Stimulated activated CD8-positive, alpha-beta memory T cell treated with anti-CD3 and anti-CD28 coated beads, Interleukin-4, amount 100 ng/mL, for 1 hour (primary cell): ENCODE measurements around the gene ICAM2.

Source experiments
- DNase-seq, 2 donors: peaks; one replicate each; pipeline ENCODE4 v3.0.0-alpha.2; 2020; ENCODE audit warnings: low read depth in 2 of 2, low spot score in 1 of 2

The ICAM2 gene

DNA sequence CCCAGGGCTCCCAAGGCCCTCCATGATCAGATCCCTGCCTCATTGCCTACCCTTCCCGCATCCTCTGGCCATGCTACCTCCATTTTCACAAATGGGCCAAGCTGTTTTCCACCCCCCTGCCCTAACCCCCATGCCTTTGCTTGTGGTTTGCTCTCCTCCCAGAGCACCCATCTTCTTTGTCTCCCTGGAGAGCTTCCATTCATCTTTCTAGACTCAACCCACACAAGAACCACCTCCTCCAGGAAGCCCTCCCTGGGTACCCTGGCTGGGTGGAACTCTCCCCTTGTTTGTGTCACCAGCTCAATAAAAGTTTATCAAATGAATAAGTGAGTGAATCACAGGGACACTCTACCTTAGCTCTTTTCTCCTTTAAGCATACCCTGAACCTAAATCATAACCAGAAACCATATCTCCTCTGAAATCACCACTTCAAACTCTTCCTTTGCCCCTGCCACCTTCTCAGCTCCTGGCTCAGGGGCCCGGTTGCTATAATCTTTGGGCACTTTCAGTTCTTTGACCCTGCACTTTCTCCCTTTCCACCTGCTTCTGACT lies 44.8 kb downstream of the ICAM2 start:
- no peak for DNase-seq

DNA sequence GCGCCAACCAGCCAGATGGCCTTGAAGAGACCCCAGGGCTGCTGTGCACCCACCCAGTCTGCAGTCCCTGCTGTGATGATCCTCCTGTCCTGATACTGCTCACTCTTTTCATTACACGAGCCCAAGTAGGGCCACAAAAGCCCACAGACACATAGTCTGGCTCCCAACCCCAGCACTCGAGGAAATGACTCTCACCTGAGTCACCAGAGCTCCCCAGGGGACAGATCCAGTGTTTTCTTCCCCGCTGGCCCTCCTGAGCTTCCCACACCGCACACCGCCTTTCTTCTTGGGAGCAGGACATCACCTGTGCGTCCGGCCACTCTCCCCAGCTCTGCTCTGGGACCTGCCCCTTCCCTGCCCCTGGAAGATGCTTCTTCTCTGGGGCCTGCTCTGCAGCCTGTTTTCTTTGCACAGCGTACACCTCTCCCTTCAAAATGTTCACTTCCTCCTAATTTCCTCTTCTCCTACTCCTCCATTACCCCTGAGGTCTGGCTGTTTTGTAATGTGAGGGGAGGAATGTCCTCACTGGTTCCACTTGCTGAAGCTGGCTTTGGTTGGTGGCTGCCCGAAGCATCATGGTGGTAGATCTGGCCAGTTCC lies 45.7 kb downstream of the ICAM2 start:
- DNase-seq = no peak

DNA sequence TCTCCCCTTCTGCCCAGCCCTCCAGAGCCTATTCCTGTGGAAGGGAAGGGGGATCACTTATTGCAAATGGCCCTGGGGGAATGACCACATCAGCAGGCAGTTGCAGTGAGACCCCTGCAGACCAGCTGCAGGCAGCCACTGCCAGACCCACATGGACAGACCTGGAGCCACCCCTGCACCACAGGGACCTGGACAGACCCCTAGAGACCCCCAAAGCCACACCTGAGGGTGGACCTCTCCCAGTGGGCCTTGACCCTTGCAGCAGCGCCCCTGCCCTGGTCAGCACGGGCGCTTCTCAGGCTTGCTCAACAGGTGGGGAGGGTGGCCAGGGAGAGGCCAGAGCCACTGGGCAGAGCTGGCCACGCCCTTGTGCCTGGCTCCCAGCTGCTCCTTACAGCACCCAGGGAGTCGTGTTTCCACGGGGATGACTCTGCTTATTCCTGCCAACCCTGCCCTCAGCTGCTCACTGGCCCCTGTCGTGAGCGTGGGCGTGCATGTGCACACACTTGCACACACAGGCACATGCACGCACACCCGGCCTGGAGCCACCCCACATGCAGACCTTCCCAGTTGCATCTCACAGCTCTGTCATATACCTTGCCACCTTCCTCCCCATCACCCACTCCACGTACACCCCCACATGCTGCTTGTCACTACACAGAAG lies 46.4 kb downstream of the ICAM2 start:
- DNase-seq = no peak

DNA sequence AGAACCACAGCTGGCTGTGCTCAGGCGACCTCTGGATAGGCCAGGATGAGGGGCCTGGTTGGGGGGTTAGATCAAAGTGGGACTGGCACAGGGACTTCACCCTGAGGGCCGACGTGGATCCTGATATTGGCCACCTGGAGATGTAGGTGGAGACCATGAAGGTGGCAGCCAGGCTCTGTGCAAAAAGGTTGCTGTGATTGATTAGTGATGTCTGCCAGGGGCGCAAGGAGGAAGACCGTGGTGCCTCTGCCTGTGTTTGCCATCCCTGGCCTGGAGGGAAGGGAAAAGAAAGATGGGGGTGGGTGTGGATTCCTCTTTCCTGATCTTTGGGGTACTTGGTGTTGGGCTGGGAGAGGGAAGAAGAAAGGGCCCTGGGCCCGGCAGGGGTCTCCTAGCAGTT lies 47.2 kb downstream of the ICAM2 start:
- no peak for DNase-seq

DNA sequence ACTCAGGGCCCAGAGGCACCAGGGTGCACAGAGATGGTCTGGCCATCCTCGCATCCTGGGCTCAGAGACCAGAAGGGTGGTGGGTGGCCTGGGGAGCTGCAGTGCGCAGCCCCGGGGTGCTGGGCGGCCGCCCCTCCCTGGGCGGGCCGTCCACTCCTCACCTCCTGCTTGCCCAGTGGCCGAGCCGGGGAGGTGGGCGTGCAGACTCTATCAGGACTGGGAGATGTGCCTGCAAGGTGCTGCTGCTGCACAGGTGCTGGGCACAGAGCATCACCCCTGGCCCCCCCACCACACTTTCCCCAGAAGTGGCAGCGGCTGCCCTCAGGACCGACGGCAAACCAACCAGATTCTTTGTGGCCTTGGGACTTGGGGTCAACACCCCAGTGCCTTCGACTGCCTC lies 47.6 kb downstream of the ICAM2 start, which contains the start of gene SCN4A:
TSS of gene SCN4A (minus strand) at position 123 of the 400 bp plus-strand sequence. CDS start at position 46, 77 bp downstream.
- DNase-seq = no peak

DNA sequence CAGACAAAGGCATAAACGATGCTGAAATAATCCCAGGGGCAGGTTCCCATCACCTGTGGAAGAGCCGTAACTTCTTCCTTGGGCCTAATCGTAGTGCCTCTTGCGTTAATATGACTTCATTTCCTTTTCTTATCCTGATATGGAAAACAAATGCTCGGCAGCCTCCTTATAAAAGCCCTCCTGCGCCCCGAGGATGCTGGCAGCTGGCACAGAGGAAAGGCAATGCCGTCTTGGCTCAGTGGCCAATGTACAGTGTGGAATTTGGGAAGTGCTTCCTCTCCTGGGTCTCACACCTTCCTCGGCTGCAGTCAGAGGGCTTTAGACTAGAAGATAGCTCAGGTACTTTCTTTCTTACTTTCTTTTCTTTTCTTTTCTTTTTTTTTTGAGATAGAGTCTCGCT lies 51.2 kb downstream of the ICAM2 start:
- no peak for DNase-seq

DNA sequence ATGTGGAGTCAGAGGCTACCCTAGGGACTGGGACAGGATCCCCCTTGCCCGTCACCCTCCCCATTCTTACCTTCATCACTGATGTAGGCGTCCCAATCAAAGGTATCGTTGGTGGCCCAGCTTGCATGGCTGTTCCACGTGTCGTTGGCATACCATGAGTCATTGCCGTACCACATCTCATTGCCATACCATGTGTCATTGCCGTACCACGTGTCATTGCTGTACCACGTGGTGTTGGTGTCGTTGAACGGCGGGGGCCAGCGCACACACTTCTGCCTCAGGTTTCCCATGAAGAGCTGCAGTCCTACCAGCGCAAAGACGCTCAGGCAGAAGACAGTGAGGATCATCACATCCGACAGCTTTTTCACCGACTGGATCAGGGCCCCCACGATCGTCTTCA lies 52.5 kb downstream of the ICAM2 start:
- DNase-seq = no peak

DNA sequence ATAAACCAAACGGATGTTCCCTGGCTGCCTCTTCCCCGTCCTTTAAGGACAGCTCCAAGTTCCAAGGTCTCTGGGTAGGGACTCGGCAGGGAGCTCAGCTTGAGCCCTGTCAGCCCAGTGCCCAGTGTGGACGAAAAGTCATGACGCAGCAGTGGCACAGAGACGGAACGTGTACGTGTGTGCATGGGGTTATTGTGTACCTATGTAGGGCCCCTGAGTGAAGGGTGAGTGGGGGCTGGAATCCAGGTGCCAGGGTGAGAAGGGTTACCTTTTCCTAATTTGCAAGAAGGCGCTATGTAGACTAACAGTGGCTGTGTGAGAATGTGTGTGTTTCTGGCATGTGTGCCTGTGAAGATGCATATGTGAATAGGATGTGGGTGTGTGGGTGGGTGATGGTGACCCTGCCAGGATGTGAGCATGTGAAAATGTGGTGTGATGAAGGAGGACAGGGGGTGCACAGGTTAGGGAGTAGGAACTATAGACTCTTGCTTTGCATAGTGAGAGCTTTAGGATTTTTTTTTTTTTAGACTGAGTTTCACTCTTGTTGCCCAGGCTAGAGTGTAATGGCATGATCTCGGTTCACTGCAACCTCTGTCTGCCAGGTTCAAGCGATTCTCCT lies 53.7 kb downstream of the ICAM2 start:
- no peak for DNase-seq

DNA sequence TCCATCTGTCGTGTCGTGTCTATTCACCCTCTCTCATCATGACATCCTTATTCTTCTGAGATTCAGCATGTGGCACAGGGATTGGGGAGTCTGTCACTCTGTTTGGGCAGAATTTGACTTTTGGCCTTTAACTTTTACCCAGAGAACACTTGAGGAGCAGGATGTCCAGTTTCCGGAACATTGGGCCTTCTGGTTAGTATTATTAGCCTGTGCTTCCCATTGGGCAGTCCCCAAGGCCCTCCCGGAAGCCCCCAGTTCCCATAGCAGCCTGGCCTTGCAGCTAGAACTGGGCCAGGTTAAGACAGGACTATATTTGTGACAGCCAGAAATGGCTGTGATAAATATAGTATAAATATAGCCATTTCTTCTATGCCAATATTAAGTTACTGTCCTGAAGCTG lies 57.3 kb downstream of the ICAM2 start:
- no peak for DNase-seq

DNA sequence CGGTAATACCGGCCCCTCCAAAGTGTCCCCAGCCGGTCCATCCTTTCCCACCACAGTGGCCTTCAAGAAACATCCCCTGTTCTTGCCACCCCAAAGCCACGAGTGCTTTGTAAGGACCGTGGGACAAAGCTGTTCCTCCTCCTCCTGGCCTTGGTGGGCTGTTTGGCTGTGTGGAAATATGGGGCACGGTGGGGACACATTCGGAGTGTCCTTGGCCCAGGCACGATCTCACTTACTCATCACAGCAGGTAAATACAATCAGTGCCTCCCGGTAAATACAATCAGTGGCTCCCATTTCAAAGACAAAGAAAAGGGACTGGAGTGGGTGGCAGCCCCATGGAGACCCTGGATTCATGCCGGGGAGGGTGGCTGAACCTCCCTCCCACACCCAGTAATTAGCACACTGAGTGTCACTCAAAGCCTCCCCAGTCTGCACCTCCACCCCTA lies 58.1 kb downstream of the ICAM2 start:
- DNase-seq = no peak

DNA sequence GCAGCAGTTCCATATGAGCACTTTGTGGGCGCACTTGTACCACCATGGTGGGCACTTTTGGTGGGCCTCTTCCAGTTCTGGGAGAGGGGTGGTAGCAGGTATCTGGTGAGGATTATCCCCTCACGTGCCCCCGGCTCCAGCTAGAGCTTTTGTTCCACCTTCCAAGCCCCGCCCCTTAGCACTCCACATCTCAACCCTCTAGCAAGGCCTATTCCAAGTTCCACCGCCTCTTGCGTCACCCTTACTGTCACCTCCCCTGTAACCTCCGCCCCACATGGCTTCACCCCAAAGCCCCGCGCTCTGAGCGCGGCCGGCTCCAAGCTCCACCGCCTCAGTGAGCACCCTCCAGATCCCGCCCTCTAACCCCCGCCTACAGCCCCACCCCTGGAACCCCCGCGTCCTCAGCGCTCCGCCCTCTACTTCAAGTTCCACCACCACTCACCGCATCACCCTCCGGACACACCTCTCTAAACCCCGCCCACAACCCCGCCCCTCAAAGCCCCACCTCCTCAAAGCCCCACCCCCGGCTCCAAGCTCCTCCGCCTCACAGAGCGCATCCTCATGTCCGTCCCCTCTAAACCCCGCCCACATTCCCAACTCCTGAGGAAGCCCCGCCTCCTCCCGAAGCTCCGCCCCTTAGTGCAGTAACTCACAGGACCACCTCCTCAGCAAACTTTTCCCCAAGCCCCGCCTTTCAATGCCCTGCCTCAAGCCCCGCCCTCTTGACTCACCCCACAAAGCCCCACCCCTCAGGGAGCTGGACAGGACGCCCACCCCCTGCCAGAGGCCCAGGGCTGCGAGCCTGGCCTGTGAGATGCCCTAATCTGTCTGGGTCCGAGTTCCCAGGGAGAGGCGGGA lies 58.8 kb downstream of the ICAM2 start:
- no peak for DNase-seq

DNA sequence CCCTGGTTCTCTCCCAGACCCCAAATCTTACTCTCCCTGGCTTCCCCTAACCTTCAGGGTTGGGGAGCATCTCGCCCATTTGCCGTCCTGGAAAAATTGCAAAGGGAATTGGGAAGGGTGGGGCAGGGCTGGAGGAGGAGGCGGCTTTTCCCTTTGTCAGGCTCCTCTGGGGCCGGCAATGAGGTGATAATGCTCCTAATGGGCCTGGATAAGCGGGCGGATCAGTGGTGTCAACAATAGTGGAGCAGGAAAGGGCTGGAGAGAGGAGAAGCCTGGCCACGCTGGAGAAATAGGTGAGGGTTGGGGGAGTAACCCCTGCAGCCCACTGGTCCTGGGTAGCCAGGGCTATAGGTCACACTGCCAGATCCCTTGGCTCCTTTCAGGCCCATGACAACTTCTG lies 60.0 kb downstream of the ICAM2 start:
- no peak for DNase-seq

DNA sequence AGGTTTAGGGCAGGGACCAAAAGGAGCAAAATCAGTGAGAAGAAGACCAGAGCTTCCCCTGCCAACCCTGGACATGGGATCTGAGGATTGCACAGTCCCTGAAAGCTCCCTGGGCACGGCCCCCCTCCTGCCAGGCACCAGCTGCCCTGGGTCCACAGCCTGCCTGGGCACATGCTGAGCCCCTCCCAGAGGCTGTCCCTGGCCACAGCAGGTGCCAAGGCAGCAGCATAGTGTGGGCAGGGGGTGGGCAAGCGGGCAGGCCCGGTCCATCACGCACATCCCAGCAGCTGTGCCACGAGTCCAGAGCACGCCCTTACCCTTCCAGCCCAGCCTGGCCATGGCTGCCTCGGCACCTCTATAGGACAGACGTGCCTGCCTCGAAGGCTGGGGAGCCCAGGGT lies 60.4 kb downstream of the ICAM2 start:
- DNase-seq = no peak

DNA sequence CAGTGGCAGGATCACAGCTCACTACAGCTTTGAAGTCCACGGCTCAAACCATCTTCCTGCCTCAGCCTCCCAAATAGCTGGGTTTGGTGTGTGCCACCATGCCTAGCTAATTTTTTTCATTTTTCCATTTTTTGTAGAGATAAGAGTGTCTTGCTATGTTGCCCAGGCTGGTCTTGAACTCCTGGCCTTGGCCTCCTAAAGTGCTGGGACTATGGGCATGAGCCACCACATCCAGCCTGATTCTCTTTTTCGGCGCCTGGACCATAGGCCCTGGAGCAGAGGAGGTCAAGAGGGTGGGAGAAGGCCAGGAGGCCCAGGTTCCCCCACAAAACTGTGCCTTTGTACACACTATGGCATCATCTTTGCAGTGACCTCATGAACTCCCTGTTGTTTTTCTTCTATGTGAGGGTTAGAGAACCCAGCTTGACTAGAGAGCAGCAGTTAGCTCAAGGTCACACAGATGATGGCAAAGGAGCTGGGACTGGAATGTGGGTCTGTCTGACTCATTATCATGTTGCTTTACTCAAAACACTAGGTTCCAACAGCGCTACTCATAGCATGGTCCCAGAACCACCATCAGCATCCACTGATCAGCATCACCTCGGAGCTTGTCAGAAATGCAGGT lies 64.0 kb downstream of the ICAM2 start:
- no peak for DNase-seq

DNA sequence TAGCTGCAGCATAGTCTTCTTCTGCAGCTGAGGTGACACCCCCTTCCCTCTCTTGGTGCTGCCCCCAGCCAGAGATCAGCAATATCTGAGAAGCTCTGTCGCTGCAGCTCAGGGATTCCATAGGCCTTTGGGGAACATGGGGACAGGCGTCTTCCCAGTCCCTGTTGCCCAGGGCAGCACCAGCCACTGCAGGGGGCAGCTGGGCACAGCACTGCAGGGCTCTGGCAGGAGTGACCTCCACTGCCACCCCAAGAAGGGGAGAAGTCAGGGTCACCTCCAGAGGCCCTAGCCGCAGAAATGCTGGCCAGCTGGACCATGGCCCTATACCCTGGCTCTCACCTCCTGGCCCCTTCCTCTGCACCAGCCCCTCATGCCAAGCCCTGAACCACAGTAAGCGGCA lies 64.6 kb downstream of the ICAM2 start:
- no peak for DNase-seq

DNA sequence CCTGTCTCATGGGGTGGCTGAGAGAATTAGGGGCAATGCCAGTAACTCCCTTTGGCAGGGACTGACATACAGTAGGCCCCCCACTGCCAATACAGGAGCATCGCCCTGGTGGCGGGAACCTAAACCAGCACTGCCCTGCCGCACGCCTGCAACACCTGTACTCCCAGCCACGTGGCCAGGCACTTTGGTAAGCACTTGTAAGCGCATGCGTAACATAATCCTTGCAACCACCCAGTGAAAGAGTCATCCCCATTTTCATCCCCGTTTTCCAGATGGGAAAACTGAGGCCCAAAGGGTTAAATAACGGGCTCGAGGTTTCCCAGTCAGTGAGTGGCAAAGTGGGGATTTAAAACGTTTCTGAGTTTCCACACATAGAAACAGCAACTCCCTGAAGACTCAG lies 65.2 kb downstream of the ICAM2 start:
- no peak for DNase-seq

DNA sequence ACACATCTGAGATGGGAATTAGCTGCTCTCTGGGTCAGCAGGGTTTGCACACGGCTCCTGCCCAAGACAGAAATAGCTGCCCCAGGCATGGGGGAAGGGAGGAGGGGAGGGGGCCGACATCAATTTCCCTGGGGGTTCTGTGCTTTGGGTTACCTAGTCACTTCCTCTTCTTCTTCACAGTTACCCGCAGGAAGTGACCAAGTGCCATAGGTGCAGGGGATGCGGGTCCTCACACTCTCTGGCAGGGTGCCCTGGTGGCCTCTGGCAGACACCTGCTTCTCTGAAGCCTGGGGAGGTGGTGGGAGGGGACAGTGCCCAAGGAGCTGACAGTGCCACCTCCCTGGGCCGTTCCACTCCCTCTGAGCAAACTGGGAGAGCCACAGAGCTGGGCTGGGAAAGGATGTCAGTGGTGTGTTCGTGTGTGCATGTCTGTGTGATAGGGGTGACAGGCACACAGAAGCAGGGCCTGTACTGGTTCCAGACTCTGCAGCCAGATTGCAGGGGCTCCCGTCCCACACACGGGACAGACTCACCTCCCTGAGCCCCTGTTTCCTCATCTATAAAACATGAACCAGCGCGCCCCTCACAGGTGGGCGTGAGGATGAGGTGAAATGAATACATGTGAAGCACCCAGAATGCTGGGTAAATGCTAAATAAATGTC lies 65.9 kb downstream of the ICAM2 start:
- no peak for DNase-seq
